HG03159 (cell line): Measurements from ENCODE around the gene PPM1K.
"Not testable (repeated sequence)": the region's sequence is repeated elsewhere in the genome, so short reads cannot be mapped to it uniquely, and the experiment has no call there.

Source experiments
- ATAC-seq: cut with Tn5 transposase; IDR thresholded peaks from one replicate; pipeline ENCODE4 v1.9.1; 2021; ENCODE audit warnings: mild to moderate bottlenecking, moderate library complexity; ENCODE audit not compliant: unreplicated experiment

The PPM1K gene

DNA sequence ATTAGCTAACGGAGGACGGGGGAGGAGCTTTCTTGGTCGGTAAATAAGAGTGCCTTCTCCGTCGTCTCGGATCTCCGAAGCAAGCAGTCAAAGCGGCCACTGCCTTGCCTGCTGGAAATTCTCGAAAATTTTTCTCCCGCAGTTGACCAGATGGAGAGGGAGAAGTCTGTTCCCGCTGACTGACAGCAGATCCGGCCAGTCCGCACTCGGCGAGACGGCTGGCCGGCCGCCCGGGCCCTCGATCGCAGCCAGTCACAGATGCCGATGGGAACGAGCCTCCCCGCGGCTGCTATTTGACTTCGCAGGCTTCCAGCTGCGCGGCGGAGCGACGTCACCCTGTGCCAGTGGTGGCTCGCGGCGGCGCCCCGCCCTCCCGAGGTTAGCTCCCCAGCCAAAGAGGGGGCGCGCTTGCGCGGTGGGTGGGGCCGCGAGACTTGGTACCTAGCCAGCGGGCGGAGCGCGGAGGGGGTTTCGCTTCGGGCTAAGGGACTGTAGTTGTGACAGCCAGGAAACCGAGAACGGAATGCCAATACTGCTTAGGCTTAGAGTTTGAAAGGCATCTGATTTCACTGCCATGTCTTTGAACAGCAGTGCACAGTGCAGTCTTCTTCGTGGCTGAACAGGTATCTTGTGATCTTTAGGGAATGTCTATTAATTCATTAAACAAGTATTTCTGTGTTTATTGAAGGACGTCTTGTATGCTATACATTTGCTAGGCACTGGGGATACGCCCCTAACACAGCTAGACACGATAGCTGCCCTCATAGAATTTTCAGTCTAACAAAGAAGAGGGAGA, at the start of gene PPM1K:
Gene PPM1K, minus strand, starts transcription at position 123 of the 796 bp plus-strand sequence. CDS start 5,978 bp downstream, outside the sequence.
- peak; percentile 80 for ATAC-seq

DNA sequence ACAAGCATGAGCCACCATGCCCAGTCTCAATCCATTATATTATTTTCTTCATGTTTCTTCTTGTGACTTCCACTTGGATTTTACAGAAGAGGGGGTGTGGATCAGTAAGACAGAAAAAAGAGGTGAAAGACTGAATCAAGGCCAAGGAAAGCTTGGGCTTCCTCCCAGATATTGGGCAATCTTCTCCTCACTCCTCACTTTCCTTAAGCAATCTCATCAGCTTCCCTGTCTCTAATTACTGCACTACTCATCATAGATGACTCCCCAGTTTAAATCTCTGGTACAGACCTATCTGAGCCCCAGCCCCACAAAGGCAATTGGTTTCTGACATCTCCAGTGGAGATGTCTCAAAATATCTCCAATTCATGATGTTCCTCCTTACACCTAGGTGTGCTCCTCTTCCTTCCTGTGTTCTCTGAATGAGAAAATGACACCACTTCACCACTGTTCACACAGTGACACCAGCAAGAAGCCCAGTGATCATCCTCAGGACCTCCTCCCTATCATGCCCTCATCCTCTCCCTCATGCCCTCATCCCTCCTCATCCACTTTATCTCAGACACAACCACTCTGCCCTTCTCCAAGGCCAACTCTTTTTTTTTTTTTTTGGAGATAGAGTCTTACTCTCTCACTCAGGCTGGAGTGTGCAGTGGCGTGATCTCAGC, 49.5 kb upstream of the PPM1K start:
- ATAC-seq = no peak

DNA sequence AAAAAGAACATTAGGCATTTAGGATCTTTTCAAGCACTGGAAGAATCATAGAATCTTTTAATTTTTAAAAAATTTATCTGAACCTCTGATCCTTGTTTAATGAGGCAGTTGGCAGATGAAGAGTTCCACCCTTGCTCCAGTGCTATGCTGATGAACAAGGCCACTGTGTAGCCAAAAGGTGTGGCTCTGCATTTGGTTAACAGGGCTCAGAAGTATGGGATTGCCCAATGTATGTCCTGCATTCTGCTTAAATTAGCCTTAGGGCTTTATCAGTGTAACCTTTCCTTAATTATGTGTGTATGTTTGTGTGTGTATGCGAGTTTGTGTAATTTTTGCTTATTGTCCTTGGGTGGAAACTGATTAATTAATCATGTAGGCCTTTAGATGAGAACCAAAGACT, 43.3 kb upstream of the PPM1K start:
- ATAC-seq = no peak

DNA sequence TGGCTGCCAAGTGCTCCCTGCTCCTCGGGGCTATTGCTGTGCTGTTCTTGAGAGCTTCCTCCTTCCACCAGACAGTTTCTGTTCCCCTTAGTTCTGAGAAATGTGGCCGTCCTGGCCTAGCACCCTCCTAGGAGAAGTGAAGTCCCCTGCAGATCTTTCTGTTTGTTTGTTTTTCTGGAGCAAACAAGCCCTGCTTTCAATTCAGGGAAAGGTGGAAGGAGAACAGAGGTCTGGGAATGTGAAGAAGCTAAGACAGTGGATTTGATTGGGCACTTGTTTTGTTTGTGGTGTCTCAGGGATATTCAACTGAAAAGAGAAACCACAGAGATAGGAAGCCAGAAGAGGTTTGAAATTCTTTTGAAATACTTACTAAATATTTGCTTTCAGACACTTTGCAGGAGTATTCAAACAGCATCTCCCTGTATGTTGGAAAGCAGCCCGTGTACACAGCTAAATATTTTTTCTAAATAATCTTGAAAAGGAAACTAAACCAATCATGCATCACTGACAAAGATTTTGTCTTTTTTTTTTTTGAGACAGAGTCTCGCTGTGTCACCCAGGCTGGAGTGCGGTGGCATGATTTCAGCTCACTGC, 36.5 kb upstream of the PPM1K start:
- peak; percentile 98 for ATAC-seq

DNA sequence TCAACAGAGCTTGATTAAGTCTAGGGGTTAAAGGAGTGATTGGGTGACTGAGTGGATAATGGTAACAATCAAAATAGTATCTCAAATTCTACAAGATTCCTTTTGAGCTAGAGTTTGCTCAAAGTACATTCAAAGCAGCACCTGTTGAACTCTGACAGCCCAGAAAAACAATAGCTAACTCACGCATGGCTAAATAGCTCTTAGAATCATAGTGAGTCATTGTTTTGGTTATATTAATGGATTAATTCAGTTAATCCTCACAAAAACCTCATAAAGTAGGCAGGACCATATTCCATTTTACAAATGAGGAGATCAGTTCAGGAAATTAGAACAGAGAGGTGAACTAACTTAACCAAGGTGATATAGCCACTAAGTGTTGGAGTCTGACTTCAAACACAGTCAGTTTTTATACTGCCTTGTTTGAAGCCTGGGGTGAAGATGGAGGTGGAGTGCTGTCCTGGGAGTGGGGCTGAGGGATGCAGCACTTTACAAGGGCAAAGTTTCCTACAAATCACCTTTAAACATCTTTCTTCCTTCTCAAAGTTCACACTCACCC, 35.9 kb upstream of the PPM1K start:
- peak; percentile 60 for ATAC-seq

DNA sequence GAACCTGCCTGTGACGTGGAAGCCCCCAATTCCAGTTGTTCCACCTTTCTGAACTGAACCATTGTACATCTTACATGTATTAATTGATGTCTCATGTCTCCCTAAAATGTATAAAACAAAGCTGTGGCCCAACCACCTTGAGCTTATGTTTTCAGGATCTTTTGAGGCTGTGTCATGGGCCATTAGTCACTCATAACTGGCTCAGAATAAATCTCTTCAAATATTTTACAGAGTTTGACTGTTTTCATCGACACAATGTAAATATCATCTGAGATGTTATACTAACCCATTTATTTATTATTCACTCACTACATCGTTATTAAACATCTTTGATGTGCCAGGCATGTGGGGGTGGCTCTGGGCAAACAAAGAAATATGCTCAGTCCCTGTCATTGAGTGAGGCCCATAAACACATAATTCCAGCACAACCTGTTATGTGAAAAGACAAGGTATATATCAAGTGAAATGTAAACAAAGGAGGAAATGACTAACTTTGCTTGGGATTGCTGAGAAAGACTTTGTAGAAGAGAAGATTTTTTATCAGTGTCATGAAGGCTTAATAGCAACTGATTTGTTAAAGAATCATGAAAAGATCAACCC, 34.5 kb upstream of the PPM1K start:
- no peak for ATAC-seq

DNA sequence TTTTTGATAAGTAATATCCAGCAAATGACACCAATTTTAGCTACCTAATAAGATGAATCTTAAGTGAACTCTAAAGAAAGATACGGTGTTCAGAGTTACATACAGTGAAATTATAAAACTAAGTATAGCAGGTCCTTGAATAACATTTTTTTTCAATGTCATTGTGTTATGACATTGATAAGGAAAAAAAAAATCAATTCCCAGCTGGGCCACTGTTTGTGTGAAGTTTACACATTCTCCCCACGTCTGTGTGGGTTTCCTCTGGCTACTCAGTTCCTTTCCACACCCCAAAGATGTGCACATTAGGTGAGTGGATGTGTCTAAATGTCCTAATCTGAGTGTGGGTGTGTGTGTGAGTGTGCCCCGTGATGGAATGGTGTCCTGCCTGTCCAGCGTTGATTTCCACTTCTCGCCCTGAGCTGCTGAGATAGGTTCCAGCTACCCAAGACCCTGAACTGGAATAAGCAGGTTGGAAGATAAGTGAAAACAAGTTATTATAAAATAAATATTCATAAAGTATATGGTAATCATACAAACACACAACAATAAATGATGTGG, 31.2 kb upstream of the PPM1K start:
- ATAC-seq = no peak

DNA sequence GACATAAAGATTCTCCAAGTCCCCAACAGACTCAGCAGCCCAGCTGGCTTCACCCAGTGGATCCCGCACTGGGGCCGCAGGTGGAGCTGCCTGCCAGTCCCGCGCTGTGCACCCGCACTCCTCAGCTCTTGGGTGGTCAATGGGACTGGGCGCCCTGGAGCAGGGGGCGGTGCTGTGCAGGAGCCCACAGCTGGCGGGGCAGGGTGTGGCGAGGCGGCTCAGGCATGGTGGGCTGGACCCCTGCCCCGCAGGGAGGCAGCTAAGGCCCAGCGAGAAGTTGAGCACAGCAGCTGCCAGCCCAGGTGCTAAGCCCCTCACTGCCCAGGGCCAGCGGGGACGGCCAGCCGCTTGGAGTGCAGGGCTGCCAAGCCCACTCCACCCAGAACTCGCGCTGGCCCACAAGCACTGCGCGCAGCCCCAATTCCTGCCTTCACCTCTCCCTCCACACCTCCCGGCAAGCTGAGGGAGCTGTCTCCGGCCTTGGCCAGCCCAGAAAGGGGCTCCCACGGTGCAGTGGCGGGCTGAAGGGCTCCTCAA, 28.8 kb upstream of the PPM1K start:
- not testable (repeated sequence) for ATAC-seq

DNA sequence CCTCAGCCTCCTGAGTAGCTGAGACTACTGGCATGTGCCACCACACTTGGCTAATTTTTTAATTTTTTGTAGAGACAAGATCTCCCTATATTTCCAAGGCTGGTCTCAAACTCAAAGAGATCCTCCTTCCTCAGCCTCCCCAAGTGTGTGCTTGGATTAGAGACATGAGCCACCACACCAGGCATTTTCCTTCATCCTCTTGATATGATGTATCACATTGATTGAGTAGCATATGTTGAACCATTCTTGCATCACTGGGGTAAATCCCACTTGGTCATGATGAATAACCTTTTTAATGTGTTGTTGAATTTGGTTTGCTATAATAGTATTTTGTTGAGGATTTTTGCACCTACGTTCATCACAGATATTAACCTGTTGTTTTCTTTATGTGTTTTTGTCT, 24.2 kb upstream of the PPM1K start:
- ATAC-seq = no peak

DNA sequence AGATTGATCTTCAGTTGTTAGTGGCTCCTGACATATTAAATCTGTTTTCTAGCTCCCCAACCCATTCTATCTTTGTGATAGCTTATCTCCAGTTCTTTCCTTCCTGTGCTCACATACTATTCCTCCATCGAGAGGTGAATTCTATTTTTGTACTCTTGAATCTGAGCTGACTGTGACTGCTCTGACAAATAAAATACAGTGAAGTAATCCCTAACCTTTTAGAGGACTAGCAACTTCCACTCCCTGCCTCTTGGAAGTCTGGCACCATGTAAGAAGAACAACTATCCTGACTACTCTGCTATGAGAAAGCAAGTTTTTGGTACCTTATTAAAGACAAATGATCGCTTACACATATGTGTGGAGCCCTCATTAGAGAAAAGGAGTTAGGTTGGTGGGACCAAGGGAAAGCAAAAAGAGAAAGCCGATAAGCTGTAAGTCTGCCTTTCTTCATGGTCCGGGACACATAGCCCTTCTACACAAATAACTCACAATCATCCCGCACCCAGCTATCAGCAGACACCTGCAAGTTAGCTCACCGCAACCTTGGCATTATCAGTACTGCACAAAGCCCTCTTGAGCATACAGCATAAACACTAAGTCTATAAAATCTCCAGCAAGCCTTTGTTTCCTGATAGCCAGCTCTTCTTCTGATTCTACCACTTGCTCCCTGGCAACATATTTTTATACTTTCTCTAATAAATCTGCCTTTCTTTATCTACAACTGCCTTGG, 13.5 kb upstream of the PPM1K start:
- no peak for ATAC-seq

DNA sequence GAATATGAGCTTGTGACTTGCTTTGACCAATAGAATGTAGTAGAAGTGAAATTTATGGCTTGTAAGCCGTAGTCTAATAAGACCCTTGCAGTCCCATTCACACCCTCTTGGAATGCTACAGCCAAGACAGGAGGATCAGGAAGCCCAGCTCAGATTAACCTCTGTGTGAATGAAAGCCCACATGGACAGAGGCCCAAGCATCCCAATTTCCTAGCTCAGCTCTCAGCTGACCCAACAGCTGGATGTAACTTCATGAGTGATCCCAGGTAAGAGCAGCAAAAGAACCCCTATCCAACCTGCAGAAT, 12.8 kb upstream of the PPM1K start:
- ATAC-seq = no peak

DNA sequence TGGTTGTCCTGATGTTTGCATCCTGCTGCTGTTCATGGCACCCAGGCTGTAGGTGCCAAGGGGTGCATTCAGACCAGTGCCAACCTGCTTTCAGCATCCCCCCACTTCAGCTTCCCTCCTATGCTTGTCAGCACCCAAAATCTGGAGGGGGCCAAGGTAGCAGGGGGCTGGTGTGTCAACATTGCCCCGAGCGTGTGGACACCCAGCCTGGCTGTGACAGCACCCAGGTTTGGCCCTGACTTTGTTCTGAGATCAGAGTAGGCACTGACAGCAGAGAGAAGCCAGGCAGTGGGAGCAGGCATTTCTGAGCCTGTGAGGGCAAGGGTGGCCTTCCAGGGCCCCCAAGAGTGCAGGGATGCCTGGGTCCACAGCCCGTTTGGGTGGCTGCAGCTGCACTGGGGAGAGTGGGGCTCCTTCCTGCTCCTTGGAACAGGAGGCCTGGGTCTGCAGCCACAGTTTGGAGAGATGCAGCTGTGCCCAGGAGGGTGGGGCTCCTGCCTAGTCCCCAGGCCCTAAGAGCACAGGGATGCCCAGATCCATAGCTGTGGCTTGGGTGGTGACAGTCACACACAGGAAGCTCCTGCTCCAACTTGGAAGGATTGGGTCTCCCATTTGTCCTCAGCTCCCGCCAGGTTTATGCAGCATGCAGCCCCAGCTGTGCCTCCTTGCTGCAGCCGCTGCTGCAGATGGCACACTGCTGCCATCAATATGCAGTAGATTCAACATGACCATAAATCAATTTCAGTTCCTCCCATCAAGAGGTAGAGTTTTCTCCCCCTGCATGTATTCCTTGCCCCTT, 12.3 kb upstream of the PPM1K start:
- ATAC-seq = no peak

DNA sequence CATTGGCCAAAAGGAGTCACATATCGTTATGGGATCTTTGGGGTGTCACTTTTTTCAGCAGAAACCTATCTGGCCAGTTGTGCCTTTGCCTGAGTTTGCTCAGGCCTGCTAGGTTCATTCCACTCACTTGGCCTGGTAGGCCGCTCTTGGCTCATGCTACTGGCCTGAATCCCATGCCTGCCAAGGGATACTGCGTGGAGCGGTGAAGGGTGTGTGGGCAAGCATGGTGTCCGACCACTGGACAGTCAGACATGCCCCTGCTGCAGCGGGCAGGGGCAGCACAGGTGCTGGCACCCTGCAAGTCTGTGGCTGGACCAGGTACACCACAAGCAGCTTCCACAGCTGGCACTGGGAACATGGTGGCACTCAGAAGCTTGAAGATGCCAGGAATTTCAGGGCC, 11.3 kb upstream of the PPM1K start:
- no peak for ATAC-seq

DNA sequence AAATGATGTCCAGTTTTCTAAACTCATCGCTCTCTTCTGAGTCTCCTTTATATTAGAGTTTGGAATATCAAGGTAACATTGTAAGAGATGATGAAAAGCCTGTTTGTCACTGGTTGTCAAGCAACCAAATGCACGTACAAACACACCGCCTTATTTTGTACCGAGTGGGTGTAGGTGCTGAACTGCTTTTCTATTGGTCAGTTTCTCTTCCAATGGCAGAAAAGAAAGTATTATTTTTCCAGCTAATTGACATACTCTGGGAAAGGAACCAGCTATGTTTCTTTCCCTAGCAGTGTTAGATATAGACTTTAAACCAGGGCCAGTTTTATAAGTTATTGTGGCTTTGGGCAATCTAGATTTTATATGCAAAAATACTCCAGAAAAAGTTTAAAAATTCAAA, 6.6 kb upstream of the PPM1K start:
- no peak for ATAC-seq

DNA sequence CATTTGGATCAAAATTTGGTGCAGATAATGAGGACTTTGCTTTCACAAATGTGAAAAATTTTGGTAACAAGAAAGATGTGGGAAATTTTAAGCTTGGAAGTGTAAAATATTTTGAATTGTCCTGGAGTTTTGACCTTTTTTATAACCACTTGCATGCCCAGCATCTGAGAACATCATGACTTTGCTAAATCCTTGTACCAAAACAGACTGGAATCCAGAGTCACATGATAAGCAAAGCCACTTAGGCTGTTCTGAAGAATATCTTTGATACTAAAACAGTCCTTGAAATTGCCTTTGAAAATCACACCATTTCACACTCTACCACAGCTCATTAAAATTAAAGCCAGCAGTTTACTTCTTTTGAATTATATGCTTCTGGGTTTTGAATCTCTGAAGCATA, 2.5 kb upstream of the PPM1K start:
- no peak for ATAC-seq

DNA sequence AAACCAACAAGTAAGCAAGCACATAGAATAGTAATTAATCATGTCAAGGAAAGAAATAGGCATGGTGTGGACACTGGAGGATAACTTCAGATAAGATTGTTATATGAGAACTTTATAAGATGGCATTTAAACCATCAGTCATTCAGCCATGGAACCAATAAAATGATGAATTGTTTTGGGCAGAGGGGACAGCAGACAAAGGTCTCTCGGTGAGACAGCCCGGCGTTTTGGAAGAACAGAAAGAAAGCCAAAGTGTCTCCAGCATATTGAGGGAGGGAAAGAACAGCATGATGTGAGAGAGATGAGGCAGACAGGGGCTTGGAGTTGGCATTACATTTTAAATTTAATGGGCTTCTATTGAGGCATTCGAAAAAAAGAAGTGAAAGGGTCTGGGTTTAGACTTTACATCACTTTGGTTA, 883 bp upstream of the PPM1K start:
- no peak for ATAC-seq

DNA sequence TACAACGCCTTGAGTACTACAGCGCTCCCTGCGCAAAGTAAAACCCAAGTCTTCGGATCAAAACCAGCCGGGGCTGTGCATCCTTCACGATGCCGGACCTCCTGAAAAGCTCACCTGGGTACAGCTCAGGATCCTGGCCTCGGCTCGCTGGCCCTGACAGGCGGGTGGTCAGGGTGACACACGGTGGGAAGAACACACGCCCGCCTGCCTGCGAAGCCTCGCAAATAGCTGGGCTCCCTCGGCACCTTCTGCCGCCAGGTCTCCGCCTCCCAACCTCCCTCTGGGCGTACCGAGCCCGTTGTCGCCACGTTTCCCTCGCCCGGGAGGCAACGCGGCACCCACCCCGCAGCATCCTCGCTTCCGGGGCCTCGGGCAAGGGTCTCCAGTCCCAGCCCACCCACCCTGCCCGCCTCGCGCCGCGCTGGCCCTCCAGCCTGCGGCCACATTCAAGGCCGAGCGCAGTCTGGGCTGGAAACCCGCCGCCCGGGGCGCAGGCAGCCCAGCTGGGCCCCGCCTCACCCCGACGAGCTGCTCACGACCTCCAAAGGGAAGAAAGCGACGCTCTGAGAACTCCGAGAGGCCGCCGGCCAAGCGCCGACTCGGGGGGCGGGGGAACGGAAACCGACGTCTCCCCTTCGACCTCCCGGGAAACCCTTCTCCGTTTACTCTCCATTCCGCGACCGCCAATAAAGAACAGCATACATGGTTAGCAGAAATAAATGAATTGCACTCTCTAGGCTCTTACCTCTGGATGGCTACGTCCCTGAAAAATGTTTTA, 511 bp downstream of the PPM1K start:
- ATAC-seq = peak; percentile 28

DNA sequence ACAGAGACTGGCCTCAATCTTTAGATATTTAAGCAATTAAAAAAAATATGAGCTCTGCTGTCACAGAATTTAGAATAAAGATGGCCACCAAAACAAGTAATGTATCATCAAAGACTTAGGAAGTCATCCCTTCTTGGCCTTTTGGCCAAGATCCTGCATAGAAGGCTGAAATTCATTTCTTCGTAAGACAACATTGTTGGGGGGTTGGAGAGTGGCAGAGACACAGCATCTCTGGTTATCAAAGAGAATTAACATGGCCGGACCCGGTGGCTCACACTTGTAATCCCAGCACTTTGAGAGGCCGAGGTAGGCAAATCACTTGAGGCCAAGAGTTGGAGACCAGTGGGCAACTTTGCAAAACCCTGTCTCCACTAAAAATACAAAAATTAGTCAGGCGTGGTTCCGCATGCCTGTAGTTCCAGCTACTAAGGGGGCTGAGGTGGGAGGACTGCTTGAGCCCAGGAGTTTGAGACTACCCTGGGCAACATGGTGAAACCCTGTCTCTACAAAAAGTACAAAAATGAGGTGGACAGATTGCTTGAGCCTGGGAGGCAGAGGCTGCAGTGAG, 4.0 kb downstream of the PPM1K start:
- ATAC-seq = no peak
